Astrocyte of the hippocampus (primary cell): ENCODE data around the gene PAX7.
"Not testable (repeated sequence)": the region's sequence is repeated elsewhere in the genome, so short reads cannot be mapped to it uniquely, and the experiment has no call there.

Source experiments
- DNase-seq: peaks from one replicate; pipeline ENCODE4 v3.0.0; 2011; ENCODE audit warnings: low read depth, low spot score

PAX7 gene

DNA sequence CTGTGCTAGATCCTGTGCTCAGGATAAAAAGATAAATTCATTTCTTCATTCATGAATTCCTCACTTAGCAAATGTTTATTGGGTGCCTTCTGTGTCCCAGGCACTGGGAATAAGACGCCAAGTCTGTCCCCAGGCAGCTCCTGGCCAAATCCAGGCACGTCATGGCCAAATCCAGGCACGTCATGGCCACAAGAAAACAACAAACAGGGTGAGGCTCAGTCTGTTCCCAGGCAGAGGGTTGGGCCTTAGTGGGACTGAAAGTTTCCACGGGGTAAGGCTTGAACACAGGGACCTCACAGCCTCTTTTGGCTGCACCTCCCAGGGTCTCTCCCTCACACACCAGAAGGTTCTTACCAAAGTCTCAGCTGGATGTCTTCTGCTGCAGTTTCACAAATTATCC is 95.7 kb downstream of the PAX7 start:
- no peak for DNase-seq

DNA sequence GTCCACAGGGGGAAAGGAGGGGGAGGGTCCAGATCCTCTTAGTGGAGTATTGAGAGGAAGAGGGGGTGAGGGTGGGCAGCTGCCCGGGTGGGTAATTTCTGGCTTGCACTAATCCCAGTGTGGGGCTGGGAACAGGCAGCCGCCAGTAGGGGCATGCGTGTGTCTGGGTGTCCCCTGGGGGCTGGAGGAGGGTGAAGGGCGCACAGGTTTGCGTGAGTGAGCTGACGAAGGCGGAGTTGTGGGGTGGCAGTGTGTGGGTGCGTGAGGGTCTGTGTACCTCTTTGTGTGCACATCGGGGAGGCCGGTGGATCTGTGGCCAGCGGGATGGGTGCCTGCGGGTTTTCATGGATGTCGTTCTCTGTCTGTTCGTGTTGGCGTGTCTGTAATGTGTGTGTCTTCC is 97.3 kb downstream of the PAX7 start:
- DNase-seq = no peak

DNA sequence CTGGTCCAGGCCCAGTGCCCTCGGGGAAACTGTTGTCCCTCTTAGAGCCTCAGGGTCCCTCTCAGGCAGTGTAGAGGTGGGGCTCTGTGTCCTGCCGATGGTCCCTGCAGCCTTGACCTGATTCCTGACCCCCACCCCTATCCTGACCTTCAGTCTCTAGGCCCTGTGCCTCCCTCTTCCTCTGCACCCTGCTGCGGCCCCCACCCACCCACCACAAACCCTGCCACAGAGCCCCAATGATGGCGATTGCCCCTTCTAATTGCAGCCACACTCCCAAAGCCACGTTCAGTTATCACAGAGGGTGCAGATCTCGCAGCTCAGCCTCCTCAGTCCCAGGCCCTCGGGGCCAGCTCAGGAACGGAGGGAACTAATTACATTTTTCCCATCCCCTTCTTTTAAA is 99.7 kb downstream of the PAX7 start:
- no peak for DNase-seq

DNA sequence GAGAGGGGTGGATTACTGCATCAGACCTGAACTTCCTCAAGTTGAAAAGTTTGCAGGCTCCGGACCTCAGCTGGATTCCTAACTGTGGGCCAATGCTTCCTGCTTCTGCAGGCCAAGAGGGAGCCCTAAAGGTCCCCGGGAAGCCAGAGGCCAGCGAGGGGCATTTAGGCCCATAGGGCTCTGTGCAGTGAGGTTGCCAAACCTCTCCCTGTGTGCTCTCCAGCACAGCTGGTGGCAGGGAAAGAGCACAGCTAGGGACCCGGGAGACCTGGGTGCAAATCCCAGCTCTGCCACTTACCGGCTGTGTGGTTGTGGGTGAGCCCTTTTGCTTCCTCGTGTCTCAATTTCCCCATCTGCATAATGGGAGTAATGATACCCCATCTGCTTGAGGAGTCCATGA is 100.5 kb downstream of the PAX7 start:
- no peak for DNase-seq

DNA sequence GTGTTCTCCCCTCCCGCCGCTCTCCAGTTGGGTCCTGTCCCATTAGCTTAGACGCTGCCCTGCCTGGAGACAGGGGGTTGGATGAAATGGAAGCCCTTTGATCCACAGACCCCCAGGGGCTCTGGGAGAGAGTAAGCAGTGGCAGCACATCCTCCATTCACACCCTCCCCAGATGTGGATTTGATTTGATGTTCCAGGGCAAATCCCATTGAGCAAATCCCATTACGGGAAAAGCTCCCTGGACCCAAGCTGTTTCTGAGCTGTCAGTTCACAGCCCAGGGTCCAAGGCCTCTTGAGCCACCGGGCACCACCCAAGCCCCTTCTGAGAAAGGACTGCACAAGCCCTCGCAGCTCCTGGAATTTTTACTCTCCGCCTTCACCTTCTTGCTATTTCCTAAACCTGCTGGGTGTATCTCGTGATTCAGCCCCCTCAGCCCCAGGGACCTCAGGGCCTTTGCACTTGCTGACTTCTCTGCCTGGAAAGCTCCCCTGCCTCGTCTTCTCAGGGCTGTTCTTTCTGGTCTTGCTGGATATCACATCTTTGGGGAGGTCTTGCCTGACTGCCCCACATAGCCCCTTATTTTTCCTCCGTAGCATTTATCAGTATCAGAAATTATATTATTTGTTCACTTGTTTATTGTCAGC is 101.1 kb downstream of the PAX7 start:
- DNase-seq = no peak

DNA sequence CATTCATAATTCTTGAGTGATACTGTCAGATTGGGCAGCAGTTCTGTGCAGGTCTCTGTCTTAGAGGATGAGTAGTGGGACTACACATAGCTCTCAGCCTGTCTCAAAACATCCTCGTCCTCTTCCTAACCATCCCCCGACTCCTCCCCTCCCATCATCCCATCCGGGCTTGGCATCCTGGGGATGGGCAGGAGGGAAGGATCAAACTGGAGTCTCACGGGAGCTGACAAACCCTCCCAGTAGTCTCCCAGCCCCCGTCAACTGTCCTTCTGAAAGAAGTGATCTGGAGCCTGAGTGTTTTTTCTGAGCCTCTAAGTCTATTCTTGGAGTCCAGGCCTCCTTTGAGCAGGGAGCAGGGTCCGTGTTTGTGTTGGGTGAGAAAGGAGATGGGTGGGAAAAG is 102.0 kb downstream of the PAX7 start:
- no peak for DNase-seq

DNA sequence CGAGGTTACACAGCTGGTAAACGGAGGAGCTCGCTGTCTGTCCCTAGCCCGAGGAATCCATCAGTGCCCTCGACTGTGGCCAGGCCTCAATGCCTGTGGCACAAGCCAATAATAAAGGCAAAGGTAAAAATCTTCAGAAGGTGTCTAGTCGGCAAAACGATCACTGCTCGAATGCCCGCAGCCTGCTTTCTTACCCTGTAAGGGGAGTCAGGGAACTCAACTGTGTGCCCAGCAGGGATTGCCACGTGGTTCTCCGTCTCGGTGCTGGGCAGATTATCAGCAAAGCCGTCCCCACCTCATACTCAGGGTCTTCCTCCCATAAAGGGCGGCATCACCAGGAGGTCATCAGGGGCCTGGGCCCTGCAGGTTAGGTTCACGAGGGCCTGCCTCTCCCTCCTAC is 103.4 kb downstream of the PAX7 start:
- DNase-seq = no peak

DNA sequence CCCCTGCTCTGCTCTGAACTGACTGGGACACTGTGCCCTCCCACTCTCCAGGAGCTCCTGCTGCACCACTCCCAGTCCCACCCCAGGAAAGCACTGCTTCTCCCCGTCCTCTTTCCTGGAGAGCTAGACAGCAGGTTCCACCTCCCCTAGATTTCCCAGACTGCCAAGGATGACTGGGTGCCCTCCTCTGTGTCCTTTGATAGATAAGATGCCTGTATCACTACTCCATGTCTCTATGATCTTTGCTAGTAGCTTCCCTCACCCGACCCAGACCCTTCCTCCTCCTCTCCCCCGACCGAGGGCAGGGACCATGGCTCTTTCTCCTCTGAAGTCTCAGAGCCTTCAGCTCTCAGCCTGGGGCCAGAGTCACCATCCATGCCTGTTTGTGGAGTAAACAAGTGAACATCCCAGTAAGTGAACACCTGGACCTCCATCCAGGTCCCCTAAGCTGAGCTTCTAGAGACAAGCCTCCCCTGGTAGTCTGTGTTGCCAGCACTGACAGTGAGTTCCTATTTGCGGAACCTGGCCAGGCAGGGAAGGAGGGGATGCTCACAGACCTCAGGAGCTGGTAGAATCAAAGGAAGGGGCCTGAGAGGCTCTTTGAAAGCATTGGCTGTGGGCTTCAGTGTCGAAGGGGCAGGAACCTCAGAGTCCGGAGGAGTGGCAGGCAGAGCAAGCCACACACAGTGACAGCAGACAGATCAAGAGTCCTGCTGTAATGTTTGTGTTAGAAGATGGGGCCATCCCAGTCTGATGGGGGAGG is 104.0 kb downstream of the PAX7 start:
- no peak for DNase-seq

DNA sequence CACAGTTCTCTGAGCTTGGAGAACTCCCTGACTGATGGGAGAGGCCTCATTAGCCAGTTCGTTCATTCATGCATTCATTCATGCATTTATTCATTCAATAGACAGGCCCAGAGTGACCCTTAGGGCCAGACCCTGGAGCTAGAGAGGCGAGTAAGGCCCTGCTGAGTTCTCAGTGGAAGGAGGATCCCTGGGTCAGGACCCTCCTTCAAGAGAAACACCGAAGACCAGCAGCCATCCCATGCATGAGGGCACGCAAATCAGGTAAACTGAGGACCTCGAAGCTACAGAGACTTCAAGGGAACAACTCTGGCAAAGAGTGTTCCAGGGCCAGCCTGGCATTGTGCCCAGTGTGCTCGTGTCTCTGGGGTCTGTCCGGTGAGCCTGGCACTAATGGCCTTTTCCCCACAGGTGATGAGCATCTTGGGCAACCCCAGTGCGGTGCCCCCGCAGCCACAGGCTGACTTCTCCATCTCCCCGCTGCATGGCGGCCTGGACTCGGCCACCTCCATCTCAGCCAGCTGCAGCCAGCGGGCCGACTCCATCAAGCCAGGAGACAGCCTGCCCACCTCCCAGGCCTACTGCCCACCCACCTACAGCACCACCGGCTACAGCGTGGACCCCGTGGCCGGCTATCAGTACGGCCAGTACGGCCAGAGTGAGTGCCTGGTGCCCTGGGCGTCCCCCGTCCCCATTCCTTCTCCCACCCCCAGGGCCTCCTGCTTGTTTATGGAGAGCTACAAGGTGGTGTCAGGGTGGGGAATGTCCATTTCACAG is 104.8 kb downstream of the PAX7 start:
- no peak for DNase-seq

DNA sequence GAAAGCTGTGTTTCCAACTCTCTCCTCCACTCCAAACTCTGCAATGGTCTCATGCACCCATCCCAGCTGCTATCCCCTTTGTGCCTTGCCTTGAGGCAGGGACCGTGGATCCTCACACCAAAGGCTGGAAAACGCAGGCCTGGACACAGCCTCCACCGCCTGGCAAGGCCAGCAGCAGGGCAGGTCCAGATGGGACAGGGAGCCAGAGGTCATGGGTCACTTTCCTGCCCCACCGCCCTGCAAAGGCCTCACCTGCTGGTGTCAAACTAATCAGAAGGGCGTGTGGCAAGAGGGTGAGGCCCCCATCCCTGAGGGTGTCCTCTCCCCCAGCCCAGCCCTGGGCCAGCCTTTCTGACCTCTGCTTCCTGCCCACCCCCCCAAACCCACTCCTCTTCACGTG is 106.3 kb downstream of the PAX7 start:
- DNase-seq = no peak

DNA sequence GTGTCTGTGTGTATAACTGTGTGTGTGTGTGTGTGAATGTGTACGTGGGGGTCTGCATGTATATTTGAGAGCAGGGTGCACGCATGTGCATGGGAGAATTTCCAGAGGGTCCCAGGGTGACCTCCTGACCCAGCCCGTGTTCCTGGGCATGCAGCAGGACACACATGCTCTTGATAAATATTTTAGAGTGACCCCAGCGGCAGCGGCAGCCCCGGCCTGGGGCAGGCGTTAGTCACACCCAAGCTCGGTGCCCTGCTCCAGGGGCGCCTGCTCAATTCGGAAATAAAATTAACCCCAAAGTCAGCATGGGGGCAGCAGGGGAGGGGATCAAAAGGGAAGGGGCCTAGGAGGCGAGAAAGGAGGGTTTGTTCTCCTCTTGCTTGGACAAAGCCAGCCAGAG is 107.5 kb downstream of the PAX7 start:
- no peak for DNase-seq

DNA sequence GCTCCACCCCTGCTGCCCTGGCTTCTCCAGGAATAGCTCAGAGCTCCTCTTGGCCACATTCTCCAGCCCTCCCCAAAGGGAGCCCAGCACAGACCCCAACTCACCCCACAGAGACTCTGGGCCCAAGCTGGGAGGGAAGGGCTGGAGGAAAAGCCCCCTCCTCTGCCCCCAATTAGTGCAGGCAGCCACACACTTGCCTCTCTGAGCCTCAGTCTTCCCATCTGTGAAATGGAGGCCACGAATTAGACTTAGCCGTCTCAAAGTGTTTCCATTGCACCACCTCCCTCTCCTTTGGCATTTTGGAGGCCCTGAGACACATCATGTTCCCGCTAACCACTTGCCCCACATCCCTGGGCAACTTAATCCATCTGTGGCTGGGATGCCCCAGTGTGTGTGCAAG is 108.0 kb downstream of the PAX7 start:
- DNase-seq = no peak

DNA sequence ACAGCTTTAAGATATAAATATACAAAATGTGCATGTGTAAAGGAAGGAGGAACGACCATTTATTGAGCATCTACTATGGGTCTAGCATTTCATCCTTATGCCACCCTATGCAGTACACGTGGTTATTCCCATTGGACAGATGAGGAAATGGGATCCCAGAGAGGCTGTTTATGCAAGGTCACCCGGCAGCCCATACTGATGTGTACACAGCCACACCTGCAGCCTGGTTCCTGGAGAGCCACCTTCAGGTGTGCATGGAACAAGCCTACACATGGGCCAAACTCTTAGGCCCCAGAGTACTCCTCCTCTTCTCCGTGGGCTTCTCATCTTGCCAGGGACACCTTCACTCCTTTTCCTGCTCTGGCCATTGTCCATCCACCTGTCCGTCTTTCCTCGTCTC is 108.8 kb downstream of the PAX7 start:
- DNase-seq = no peak

DNA sequence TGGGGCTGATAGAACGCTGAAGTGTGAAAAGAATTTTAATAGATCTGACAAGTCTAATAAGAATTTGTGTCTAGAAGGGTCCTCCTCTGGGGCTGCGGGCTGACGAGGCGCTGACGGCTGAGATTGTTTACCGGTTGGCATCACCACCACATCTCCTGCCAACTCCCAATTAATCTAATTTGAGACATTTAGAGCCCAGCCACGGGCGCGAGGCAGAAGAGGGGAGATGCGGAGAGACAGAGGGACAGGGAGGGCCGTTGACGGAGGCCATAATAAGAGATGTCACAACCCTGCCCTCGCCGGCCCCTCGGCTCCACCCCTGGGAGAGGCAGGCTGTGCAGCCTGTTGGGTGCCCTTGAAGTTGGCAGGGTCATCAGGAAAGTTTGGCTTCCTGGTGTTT is 109.3 kb downstream of the PAX7 start:
- DNase-seq = no peak

DNA sequence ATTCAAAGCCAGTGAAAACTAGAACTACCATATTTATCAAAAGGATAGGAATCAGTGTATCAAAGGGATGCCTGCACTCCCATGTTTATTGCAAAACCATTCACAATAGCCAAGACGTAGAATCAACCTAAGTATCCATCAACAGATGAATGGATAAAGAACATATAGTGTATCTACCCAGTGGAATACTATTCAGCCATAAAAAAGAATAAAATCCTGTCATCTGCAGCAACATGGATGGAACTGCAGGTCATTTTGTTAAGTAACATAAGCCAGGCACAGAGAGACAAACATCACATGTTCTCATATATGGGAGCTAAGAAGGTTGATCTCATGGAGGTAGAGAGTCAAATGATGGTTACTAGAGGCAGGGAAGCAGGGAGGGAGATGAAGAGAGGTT is 110.0 kb downstream of the PAX7 start:
- DNase-seq = no peak

DNA sequence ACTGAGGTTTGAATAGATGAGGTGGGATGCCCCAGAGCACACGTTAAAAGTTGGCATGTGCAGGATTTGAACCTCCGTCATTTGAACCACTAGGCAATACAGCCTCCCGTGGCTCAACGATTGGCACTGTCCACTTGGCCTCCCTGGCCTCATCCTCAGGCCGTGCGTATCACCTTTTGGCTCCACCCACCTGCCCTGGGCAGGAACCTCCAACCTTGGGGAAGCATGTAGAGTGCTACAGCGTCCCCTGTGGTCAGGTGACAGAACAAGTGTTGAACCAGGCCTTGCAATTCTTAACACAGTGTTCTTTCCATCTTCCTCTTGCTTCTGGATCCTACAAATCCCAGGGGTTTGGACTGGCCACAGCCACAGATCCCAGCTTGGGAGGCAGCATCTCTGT is 112.6 kb downstream of the PAX7 start:
- DNase-seq = no peak

DNA sequence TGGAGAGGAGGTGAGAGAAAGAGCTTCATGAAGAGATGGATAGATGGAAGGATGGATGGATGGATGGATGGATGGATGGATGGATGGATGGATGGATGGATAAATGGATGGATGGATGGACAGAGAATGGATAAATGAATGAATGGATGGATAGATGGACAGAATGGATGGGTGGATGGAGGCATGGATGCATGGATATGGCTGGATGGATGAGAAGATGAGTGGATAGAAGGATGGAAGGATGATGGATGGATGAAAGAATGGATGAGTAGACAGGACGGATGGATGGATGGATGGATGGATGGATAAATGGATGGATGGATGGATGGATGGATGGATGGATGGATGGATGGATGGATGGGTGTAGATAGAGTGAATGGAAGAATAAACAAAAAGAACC is 113.7 kb downstream of the PAX7 start:
- DNase-seq = not testable (repeated sequence)

DNA sequence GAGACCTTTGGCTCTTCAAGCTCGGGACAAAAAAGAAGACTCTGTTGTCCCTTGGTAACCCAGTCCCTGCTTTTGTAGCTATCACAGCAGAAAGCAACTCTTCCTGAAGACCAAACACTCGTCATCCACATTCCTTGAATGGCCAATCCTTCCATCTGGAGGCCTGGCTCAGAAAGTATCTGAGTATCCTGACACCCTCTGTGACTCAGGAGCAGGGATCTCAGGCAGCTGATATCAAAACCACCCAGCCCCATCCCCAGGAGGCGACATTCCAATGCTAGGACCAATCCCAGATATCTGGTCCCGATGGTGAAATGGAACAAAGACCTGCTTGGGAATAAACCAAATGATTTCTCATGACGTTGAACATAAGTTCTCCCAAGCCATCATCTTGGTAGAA is 116.3 kb downstream of the PAX7 start:
- no peak for DNase-seq

DNA sequence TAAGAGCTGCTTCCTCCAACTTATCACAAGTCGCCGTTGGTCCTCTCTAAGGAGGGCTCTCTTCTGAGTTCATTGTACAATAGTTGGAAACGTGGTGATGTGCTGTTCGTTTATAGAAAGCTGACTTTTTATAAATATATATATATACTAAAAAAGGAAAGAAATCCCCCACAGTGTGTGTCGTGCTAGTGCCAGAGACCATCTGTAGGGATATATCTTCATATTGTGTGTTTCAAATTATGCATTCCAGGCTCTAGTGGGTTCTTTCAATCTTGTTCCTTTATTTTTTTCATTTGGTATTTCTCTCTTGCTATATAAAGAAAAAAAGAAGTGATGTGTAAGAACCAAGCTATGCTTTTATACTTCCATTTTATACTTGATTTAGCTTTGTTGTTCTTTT is 117.0 kb downstream of the PAX7 start:
- no peak for DNase-seq

DNA sequence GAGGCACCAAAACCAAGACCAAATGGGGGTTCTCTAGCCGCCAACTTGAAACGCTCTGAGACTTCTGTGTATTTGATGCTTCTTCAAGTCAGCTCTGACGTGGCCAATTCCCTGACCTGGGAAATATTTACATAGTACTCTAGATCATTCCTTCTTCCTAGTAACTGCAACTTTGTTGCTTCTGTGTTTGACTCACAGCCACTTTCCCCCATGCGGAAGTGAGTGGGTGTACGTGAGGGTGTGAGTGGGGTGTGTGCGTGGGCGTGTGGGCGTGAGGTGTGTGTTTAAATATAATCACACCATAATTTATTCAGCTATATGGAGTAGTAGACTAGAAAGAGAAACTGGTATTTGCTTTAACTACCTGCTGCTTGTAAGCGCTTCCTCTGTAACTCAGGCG is 117.8 kb downstream of the PAX7 start:
- DNase-seq = no peak

DNA sequence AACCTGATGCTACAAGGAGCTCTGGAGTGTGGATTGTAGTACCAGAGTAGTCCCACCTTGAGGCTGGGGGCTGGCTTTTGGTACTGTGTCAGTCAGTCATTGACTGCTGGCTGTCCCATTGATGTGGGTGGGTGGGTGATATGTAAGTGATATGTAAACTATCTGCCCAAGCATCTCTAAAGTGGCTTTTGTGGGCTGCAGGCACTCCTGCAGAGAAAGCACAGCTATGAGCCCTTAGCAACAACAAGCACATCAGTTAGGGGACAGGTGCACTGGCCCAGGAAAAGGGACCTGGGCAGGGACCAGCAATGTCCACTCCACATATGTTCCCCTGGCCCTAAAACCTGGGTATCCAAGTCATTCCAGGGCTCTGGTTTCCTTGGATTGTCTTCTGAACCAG is 118.9 kb downstream of the PAX7 start:
- no peak for DNase-seq

DNA sequence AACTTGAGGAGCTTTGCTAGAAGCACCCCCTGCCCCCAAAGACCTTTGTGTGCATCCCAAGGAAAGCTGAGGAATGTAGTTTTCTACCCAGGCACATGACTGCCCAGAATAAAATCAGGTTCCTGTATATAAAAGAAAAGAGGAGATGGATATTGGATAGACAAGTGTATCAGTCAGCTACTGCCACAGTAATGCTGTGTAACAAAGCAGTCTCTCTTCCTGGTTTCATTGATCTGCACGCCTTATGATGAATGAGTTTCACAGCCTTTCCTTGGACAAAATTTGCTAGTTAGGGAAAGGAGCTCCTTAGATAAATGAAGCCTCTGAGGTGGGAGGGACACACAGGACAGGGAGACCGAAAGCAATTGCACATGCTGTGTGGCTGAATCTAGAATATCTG is 120.0 kb downstream of the PAX7 start:
- no peak for DNase-seq

DNA sequence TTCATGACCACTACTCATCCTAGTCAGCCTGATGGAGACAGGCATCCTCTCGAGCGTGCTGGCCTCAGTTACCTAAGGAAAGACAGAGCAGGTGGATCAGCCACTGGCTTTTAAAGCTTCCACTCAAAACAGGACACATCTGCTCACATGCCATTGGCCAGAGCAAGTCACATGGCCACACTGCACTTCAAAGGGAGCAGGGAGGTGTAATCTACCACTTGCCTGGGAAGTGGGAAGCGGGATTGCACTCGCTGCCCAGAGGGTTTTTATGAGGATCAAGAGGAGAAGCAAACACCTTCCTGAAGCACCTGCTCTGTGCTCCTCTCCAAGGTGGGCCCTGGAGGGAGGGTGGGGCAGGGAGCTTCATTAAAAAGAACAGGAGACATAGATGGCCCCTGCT is 120.8 kb downstream of the PAX7 start:
- DNase-seq = no peak
